Umbilical cord (tissue), 2 donors: ENCODE measurements around the gene CHSY3. TPM values are rescaled to one million over a fixed set of nuclear protein-coding genes. Genes with fewer than 3 reads are reported as not detected.

Source experiments
- DNase-seq: peaks from one replicate; pipeline ENCODE4 v3.0.0-alpha.2; 2015; ENCODE audit warnings: low spot score
- total RNA-seq: library from RNA; depleted of rRNA; stranded (reverse); fragments of >200 nt; gene quantifications from one replicate; pipeline ENCODE4 v1.2.3, GENCODE V29; 2014; ENCODE audit warnings: low replicate concordance; ENCODE audit not compliant: insufficient read depth

The CHSY3 gene
- 105 TPM for total RNA-seq

DNA sequence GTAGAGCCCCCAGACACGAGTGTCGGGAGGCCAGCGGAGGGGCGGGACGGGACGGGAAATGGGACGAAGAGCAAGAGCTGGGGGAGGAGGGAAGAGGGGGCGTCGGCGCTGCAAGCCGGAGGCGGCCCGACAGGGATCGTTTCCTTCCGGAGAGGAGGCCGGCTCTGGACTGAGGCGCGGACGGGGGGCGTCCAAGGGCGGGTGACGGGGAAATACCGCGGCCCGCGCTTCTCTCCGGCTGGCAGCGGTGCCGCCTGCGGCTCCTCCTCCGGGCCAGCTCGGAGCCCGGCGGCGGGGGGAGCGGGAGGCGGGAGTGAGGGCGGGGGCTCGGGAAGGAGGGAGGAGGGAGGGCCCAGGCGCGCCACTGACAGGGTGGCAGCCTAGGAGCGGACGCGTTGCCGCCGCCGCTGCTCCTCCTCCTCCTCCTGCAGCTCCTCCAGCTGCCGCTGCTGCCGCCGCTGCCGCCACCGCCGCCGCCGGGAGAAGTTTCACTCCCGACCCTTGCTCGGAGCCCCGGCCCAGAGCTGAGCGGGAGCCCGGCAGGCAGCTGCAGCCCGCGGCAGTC is at the start of gene CHSY3:
Gene CHSY3 (plus strand): TSS at position 364 of the 565 bp plus-strand sequence.
- DNase-seq = peak; percentile 95

DNA sequence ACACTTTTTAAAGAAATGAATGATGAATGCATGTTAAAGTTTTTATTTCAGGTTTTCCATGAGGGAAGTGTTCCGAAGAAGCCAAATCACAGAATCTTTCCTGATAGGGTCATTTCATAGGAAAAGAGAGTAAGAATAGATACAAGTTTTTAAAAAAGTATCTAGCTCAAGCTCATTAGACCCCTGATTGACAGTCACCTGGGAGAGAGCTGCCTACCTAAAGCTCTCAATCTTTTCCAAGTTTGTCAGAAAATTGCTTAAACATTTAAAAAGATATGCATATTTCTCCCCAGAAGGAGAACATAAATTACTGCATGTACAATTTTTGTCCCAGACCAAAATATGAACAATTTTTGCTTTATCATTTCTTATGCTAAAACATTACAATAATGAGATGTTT is 47.9 kb upstream of the CHSY3 start:
- DNase-seq = no peak

DNA sequence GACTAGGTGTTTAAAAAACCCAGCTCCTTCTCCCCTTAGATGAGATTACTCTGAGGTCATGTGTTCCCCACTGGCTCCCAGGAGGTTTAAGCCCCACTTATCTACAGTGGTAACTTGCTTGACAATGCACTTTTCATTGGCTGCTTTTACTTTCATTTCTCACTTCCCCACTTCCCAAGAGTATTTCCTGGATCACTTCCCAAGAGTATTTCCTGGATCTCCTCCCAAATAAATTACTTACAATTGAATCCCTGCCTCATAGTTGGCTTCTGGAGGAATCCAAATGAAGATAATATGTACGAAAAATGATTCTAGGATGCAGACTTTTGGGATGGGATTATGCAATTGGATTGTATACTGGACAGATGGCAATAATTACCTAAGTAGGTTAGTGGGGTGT is 47.1 kb upstream of the CHSY3 start:
- DNase-seq = peak; percentile 55

DNA sequence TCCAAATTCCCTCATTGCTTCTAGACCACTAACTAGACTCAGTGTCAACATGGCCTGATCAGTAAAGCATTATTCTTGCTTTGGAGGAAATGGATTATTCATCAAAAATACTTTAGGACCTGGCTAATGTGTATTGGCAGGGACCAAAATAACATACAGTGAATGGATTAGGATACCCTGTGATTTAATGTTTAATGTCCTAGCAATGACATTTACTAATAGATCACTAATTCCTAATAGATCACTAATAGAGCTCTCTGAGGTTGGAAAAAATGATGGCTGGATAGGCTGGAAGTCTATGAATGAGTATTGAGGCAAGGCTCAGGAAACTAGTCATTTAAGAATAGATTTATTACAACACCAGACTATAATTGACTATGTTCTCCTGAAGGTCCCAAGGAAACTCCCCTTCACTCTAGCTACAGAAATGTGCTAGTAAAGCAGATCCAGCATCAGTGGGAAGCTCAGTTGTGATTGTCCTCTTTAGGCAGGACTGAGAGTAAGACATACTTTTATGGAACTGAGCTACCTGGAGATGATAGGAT is 46.1 kb upstream of the CHSY3 start:
- DNase-seq = no peak

DNA sequence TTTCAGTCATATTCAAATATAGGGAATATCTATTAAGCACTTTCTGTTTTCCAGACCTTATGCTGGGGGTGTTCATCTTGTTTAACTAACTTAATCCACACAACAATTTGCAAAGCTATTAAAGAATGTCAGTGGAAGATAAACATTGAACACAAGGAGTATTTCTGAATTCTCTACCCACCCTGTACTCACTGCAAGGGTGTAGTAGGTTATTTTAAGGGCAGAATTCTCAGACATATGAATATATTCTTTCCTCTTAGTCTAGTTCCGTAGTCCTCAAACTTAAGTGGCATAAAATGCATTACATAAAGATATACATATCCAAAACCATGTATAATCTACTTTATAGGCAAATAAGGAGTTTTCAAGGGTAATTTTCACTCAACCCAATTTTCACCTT is 19.9 kb upstream of the CHSY3 start:
- no peak for DNase-seq

DNA sequence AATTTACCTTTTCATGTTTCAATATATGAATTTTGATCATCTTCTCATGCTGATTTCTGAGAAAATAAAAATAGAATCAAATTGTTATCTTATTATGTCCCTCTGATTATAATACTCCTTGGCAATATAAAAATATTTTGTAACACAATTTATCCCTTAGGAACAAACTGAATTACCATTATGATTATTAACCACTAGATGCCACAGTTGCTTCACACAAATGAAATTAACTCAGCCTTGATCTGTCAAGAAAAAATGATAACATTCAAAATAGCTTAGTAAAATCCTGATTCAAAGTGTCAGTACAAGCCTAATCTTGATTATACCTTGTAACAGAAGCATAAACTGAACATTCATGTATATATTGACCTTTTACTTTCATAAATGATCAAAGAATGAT is 4.8 kb upstream of the CHSY3 start:
- no peak for DNase-seq

DNA sequence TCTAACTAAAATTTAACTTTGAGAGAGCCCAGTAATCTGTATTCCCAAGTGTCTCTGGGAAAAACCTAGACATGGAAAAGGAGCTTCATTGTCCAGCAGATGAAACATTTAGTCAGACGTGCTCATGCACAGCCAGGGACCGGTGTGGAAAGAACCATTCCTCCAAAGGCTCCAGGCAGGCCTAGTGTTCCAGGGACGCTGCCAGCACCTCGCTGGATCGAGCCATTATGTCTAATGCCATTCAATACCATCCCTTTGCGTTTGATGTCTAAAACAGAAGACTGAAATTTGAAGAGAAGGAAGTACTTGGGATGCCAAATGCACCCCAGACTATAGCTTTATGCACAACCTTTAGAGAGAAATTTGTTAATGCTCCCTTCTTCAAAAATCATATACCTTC is 1.4 kb upstream of the CHSY3 start:
- no peak for DNase-seq

DNA sequence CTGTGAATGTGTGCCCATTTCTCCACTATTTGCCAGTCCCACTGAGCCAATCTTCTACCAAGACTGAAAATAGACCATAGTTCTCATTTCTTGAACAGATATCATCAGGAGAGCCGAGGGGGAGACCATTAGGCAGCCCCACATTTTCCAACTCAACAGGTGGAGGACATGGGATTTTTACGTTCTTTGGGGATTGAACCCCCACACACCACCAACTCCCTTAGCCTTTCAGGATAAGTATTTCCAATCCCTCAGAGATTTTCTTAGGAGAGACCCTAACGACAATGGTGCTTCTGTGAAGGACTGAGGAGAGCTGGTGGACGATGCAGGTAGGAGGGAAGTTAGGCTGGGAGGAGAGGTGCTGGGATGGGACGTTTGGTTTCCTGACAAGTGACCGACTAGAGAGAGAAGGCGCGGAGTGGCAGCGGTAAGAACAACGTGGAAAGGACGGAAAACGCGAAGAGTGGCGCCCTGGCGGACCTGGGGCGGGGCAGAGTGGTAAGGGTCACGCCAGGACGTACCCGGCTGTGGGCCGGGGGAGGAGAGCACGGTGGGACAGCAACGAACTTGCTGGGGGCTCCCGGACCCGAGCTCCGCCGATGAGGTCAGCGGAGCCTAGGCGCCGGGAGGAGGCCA is 681 bp upstream of the CHSY3 start:
- DNase-seq = no peak

DNA sequence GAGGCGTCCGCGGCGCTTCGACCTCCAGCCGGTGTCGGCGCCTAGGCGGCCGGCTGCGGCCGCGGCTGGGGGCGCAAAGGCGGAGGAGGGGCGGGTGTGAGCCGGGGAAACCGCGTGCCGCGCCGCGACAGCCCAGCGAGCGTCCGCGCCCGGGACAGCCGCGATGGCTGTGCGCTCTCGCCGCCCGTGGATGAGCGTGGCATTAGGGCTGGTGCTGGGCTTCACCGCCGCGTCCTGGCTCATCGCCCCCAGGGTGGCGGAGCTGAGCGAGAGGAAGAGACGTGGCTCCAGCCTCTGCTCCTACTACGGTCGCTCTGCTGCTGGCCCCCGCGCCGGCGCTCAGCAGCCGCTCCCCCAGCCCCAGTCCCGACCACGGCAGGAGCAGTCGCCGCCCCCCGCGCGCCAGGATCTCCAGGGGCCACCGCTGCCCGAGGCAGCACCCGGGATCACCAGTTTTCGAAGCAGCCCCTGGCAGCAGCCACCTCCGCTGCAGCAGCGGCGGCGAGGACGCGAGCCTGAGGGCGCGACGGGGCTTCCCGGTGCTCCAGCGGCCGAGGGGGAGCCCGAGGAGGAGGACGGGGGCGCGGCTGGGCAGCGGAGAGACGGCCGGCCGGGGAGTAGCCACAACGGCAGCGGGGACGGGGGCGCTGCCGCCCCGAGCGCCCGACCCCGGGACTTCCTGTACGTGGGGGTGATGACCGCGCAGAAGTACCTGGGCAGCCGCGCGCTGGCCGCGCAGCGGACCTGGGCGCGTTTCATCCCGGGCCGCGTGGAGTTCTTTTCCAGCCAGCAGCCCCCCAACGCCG is 605 bp downstream of the CHSY3 start:
- DNase-seq = no peak

DNA sequence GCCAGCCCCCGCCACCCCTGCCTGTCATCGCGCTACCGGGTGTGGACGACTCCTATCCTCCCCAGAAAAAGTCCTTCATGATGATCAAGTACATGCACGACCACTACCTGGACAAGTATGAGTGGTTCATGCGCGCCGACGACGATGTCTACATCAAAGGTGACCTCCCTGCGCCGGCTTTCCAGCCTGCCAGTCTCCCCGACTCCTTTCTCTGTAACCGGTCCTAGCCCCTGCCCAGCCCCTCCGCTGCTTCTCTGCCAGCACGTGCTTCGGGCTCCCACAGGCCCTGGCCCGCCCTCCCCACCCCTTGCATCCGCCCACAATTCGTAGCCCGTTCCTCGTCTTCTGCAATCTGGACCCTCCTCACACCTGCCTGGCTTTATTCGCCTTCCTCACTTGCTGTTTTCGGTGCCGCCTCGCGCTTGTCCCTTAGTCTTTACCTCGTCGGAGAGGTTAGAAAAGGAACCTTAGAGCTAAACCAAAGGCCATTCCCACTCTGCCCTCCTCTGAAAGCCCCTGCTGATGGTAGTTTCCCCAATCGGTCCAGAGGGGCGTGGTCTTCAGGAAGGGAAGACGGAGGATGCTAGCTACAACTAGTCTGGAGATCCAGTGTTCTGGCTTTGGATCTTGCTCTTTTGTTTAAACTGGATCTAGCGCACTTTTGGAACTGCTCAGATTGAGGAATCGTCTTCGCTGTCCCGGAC is 1.4 kb downstream of the CHSY3 start:
- peak; percentile 77 for DNase-seq

DNA sequence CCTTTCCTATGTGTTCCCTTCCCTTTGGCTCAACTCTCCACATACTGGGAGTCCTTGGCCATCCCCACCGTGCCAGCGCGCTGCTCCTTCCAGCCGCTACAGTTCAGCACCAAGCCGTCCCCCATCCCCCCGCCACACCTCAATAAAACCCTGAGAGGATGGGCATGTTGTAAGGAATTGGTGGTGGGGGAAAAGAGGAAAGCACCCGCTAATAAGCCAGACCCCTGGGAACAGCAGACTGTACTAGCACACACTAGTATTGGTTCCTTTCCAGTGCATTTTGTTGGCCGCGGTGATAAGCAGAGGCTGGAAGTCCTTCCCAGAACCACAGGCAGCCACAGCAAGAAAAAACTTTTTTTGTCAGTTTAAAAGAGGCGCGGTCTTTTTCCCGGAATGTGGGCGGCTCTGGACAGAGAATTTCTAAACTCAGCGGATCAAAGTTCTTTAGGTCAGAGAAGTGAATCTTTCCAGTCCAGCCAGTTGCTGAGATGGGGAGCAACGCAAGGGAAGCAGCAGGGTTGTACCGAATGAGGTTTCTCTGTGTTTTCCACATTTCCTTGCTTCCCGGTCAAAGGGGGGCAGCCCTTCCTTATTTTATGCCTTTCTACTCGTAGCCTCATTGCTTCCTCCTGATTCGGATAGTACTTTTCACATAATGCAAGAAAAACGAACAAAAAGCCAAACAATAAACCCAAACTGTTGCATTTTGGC is 2.1 kb downstream of the CHSY3 start:
- DNase-seq = peak; percentile 84

DNA sequence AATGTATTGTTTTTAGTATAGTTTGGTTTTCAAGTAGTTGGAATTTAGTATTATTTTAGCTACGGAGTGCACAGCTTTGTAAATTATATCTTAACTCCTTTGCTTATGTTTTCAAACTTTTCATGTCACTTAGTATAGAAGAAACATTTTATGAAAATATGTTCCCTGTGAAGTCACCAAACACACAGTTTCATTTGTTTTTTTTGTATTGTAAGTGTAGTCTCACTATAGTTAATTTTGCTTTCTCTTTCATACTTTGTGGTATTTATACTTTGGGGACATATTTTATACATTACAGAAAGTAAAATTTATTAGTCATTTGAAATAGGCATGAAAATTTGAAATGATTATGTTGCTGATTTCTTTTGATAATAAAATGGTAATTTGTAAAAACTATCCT is 5.0 kb downstream of the CHSY3 start:
- no peak for DNase-seq

DNA sequence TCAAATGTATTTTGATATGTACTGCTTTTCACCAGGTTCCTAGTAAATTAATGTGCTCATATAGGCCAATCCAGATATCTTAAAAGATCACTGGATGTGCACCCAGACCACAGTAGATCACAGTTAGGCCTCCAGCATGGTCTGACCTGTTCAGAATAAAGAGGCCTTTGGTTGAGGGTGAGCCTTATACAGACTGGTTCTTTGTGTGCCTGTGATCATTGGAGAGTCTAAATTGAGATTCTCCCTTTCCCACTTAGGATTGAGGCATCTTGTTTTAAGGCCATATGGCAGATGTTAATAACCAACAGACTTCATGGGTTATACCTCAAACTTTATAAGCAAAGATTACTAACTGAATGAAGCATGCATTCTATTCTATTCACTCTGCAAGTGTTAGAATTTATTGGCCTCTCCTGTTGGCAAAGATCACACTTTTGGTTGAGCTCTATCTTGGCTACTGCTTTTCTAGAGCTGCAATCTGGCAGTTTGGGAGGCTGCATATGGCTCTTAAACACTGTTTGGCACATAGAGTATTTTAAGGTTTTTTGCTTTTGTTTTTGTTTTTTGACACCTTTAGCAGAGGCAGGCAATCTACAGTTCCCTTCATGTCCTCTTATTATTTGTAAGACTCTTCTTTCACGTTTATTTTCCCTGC is 8.5 kb downstream of the CHSY3 start:
- DNase-seq = no peak

DNA sequence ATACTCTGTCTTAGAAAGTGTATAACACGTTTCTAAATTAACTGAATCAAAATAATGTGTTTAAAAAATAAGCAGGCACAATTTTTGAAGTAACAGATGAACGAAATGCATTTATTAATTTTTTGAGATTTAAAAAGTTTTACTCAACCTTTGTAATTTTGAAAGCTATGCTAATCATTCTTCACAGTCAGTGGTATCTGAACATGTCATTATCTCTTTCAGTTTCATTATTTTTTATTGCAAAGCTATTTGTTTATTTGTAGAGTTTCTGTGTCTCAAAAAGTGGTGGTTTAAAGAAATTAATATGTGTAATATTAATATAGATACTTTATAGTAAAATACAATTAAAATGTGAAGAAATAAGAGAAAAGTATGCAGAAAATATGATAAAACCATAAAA is 11.2 kb downstream of the CHSY3 start:
- DNase-seq = no peak

DNA sequence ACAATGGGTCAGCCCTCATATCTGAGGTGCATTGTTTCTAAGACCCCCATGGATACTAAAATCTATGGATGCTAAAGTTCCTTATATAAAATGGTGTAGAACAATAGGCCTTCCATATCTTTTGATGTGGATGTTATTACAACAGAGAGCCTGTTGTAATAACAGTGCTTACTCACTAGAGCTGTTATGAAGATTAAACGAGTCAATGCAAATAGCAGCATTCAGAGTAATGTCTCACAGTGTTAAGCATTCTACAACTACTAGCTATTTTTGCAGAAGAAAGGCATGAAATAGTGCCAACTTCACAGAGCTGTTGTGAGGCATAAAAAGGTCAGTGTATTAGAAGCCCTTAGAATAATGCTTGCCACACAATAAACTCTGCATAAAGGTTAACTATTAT is 13.0 kb downstream of the CHSY3 start:
- DNase-seq = no peak

DNA sequence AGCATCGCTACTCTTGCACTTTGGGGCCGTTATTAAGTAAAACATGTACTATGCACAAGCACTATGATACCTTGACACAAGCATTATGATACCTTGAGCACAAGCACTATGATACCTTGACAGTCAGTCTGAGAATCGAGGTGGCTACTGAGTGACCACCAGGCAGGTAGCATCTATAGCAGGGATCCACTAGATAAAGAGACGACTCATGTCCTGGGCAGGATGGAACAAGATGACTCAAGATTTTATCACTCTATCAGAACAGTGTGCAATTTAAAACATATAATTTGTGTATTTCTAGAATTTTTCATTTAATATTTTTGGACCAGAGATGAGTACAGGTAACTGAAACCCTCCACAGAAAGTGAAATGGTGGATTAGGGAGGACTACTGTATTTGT is 16.9 kb downstream of the CHSY3 start:
- DNase-seq = no peak

DNA sequence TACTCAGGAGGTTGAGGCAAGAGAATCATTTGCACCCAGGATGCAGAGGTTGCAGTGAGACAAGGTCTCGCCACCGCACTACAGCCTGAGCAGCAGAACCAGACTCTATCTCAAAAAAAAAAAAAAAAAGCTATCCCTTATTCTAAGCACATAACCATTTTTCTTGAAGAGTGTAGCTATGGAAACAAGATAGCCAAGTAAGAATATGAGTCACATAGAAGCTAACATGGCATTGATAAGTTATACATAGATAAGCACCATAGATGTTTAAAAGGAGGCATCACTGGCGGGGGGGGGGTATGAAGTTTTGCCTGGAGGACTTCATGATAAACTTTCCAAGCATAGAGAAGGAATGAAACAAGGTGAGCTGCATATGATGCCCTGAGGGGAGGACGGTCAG is 26.0 kb downstream of the CHSY3 start:
- no peak for DNase-seq

DNA sequence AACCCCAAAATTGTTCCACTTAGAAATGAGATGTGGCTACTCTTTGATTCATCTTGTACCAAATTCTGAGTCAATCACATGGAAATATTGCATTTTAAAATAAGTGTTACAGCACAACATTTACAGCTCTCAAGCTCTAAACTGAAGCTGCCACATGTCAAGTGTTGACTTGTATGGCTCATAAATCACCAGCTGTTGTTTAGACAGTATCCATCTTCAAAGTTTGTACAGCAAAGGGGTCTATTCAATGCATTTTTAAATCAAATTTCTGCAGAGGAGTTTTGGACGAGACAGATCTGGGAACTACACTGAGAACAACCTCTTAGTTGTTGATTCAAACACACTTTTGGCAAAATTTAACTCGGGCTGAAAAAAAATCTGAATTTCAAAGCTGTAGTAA is 31.4 kb downstream of the CHSY3 start:
- no peak for DNase-seq

DNA sequence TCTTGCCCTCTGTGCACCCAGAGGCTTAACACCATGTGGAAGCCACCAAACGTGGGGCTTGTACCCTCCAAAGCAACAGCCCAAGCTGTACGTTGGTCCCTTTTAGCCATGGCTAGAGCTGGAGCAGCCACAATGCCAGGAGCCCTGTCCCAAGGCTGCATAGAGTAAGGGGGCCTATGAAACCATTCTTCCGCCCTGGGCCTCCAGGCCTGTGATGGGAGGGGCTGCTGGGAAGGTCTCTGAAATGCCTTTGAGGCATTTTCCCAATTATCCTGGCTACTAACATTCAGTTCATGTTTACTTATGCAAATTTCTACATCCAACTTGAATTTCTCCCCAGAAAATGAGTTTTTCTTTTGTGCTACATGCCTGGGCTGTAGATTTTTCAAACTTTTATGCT is 33.8 kb downstream of the CHSY3 start:
- DNase-seq = no peak

DNA sequence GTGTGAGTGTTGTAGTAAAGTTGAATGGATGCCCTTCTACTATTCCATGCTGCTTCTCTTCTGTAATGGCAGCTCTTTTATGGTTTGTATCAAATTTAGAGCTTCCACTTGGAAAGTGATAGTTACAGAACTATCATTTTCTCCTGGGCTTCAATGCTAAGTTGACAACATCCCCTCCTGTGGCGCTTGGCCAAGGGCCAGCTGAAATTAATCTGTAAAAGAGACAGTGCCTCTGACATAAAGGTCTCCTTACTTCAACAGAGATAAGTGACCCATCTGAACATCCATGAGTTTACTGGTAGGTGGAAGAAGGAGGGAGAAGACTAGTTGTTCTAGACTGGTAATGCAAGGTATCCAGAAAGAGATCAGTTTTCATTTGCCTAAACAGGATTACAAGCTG is 39.7 kb downstream of the CHSY3 start:
- no peak for DNase-seq

DNA sequence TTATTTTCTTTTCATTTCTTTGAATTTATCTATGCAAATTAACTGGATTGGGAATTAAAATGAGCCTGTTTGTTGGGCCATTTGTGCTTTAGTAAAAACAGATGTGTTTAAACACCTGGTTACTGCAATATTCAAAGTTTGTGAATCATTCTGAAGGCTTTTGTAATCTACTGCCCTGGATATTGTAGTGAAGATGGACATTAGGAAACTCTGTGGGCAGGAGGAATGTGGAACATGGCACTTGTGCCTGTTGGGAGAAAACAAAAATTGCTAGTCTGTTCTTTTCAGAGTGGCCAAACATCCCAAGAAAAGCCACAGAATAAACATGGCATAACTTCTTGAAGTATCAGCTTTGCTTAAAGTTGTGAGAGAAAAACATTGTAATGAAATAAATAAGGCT is 40.8 kb downstream of the CHSY3 start:
- no peak for DNase-seq
